Measurements from ENCODE around the gene PMEPA1. TPM values are rescaled to one million over a fixed set of nuclear protein-coding genes. Genes with fewer than 3 reads are reported as not detected.

PMEPA1 gene
- total and polyA plus RNA-seq, 10 of the 15 experiments (the other 5 are each of a cell fraction or from before 2014, with no cell fraction given) = 0.02 to 0.10 (median 0.04) TPM; not detected in 3

DNA sequence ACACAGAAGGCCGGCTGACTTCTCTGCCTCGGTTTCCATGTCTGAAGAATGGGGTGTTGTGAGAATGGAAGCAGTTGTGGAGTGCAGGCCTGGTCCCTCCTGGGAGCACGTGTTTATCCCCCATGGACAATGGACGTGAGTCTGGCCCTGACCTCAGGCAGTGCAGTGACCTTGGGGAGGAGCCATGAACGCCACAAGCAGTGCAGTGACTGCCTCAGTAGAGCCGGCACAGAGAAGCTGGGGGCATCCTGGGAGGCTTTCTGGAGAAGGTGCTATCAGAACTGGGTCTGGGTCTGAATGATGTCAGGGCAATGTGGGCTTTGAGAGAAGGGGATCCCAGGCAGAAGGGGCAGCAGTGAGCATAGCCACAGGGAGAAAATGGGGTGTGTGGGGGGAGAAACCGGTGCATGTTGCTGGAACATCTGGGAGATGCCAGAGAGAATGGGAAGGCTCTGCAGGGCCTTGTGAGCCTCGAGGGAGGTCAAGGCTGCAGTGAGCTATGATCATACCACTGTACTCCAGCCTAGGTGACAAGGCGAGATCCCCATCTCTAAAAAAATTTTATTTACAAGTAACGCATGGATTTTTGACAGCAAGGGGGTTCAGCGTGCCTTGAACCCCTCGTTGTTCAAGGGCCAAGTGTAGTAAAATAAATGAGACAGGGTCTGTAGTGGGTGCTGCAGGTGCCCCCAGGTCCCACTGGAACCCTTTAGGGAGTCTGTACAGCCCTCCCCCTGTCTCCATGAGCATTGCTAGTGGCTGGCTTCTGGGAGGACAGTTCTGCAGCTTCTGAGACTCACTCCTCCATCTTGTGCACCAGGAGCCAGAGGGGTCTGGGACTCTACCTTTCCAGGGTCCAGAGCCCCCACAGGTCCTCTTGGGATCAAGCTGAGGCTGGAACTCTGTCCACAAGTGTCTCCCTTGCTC lies 62.5 kb downstream of the PMEPA1 start:
- Histone ChIP-seq H2AFZ (ENCODE audit: control insufficient read depth, low read depth, low read length) (no peak overlapping the region), H3K9ac (ENCODE audit: control insufficient read depth, insufficient read depth, low read length) (no peak overlapping the region), H3K9me3 (replicated peaks; ENCODE audit: control insufficient read depth, insufficient read depth, low read length) (peaks cover 2% of the 10 kb centered on the region; the same call in 1 of the 3 replicates), H3K4me2 (ENCODE audit: control insufficient read depth, insufficient read depth) (no peak overlapping the region), H4K20me1 (ENCODE audit: control insufficient read depth, insufficient read depth) (no peaks in the 10 kb centered on the region; the same call in 1 of the 2 replicates), H3K79me2 (ENCODE audit: control insufficient read depth, insufficient read depth, low read length) (no peaks in the 10 kb centered on the region), H3K36me3 (ENCODE audit: control insufficient read depth in 2 of 2, insufficient read depth in 2 of 2, low read length in 1 of 2) (no peaks in the 10 kb centered on the region), H3K27ac (ENCODE audit: control insufficient read depth, insufficient read depth) (no peak overlapping the region), H3K4me3 (no peak overlapping the region), H3K27me3 (replicated peaks in 1 of 2; ENCODE audit: control insufficient read depth in 2 of 2, insufficient read depth in 2 of 2, low read length in 1 of 2) (no peaks in the 10 kb centered on the region), H3K4me1 (ENCODE audit: control insufficient read depth, insufficient read depth, low read length) (no peaks in the 10 kb centered on the region)
- ATAC-seq (no peak), FAIRE-seq (no peak), DNase-seq (ENCODE audit: low read depth, low spot score) (no peak)
- RAD21 ChIA-PET (ENCODE audit: unreplicated experiment) = interaction anchor here (1.3 kb wide), 1 partner anchor 53 kb away, joined by 3 read pairs; no protein-coding TSS in a partner anchor
- CTCF ChIA-PET = interaction anchor here (0.9 kb wide), 1 partner anchor 440 kb away, joined by 3 read pairs; no protein-coding TSS in a partner anchor
- 40% methylated on average over 12 of the region's 12 CpGs for WGBS (ENCODE audit: insufficient coverage, insufficient replicate concordance, low lambda C conversion rate, missing lambda C conversion rate)
- in situ Hi-C loops (cut with MboI) (no loop called here), intact Hi-C loops (cut with micrococcal nuclease; ENCODE audit: unreplicated experiment) (no loop called here)
- POLR2A ChIA-PET = interaction anchor here (0.6 kb wide), 1 partner anchor 542 kb away, joined by 3 read pairs; no protein-coding TSS in a partner anchor
- SMC1A ChIA-PET (ENCODE audit: uncharacterized antibody, unreplicated experiment) = no interaction called here
- no TSS peak for BruUV-seq (replicated peaks)
- TF ChIP-seq NRF1 (conservative IDR thresholded peaks at IDR 0.05; ENCODE audit: low read depth, low read length) = no peak
- no peak for TF ChIP-seq ZBED1 (IDR thresholded peaks at IDR 0.05; ENCODE audit: borderline replicate concordance)
- no peak for TF ChIP-seq SMC3 (IDR thresholded peaks at IDR 0.05; ENCODE audit: borderline replicate concordance, low read length)
- TF ChIP-seq SIX5 (IDR thresholded peaks at IDR 0.05; ENCODE audit: low read depth, low read length, severe bottlenecking) = no peak

DNA sequence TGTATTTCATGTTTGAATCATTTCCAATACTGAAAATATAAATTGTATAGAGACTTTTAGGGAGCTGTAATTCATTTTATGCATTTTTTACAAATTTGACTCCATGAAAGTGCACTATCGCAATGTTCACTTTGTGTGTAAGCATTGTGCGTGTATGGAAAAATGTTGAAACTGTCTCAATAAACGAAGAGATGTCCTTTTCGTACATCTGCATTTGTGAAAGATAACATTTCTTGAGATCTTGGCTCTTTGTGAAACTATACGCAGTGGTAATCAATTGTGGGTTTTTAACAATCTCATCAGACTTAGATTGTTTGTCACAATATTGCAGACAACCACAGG lies 70.9 kb downstream of the PMEPA1 start:
- H3K9me3 ChIP-seq (replicated peaks; ENCODE audit: control insufficient read depth, insufficient read depth, low read length) = no peaks in the 10 kb centered on the region; the same call in 2 of the 3 replicates
- H3K27me3 ChIP-seq (replicated peaks in 1 of 2; ENCODE audit: control insufficient read depth in 2 of 2, insufficient read depth in 2 of 2, low read length in 1 of 2) = peaks cover 0 to 3% of the 10 kb centered on the region in 2 experiments; a peak in 1 of 4 replicates
- ChIA-PET SMC1A (ENCODE audit: uncharacterized antibody, unreplicated experiment) (no interaction called here), RAD21 (ENCODE audit: unreplicated experiment) (no interaction called here), CTCF (no interaction called here), POLR2A (no interaction called here)
- no peak for ATAC-seq
- no peaks in the 10 kb centered on the region for H3K4me1 ChIP-seq (ENCODE audit: control insufficient read depth, insufficient read depth, low read length)
- WGBS (ENCODE audit: insufficient coverage, insufficient replicate concordance, low lambda C conversion rate, missing lambda C conversion rate) = 36% methylated on average over 5 of the region's 5 CpGs
- no TSS peak for BruUV-seq (replicated peaks)
- H2AFZ ChIP-seq (ENCODE audit: control insufficient read depth, low read depth, low read length) = no peak overlapping the region
- H4K20me1 ChIP-seq (ENCODE audit: control insufficient read depth, insufficient read depth) = no peaks in the 10 kb centered on the region
- H3K4me2 ChIP-seq (ENCODE audit: control insufficient read depth, insufficient read depth) = no peak overlapping the region
- intact Hi-C loops (cut with micrococcal nuclease; ENCODE audit: unreplicated experiment) (no loop called here), in situ Hi-C loops (cut with MboI) (no loop called here)
- no peaks in the 10 kb centered on the region for H3K36me3 ChIP-seq (ENCODE audit: control insufficient read depth in 2 of 2, insufficient read depth in 2 of 2, low read length in 1 of 2)
- no peak overlapping the region for H3K4me3 ChIP-seq
- FAIRE-seq = no peak
- DNase-seq (ENCODE audit: low read depth, low spot score) = no peak
- H3K79me2 ChIP-seq (ENCODE audit: control insufficient read depth, insufficient read depth, low read length) = no peaks in the 10 kb centered on the region
- no peak overlapping the region for H3K9ac ChIP-seq (ENCODE audit: control insufficient read depth, insufficient read depth, low read length)
- H3K27ac ChIP-seq (ENCODE audit: control insufficient read depth, insufficient read depth) = no peak overlapping the region
- no peak for TF ChIP-seq CHD1 (IDR thresholded peaks at IDR 0.05; ENCODE audit: low read depth, low read length)
- no peak for TF ChIP-seq NFYB (IDR thresholded peaks at IDR 0.05; ENCODE audit: insufficient read depth, low read depth, low read length)
- TF ChIP-seq ASH2L (IDR thresholded peaks at IDR 0.05; ENCODE audit: borderline replicate concordance, low read depth) = no peak
- no peak for TF ChIP-seq NFIC (IDR thresholded peaks at IDR 0.05; ENCODE audit: low read depth, low read length)
- no peak for TF ChIP-seq GABPA (IDR thresholded peaks at IDR 0.05; ENCODE audit: low read depth)
- TF ChIP-seq, protein P1, sequence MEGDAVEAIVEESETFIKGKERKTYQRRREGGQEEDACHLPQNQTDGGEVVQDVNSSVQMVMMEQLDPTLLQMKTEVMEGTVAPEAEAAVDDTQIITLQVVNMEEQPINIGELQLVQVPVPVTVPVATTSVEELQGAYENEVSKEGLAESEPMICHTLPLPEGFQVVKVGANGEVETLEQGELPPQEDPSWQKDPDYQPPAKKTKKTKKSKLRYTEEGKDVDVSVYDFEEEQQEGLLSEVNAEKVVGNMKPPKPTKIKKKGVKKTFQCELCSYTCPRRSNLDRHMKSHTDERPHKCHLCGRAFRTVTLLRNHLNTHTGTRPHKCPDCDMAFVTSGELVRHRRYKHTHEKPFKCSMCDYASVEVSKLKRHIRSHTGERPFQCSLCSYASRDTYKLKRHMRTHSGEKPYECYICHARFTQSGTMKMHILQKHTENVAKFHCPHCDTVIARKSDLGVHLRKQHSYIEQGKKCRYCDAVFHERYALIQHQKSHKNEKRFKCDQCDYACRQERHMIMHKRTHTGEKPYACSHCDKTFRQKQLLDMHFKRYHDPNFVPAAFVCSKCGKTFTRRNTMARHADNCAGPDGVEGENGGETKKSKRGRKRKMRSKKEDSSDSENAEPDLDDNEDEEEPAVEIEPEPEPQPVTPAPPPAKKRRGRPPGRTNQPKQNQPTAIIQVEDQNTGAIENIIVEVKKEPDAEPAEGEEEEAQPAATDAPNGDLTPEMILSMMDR (IDR thresholded peaks at IDR 0.05 in 2 of 3, conservative IDR thresholded peaks at IDR 0.05 in 1 of 3; ENCODE audit: control insufficient read depth in 2 of 3, extremely low read depth in 1 of 3, insufficient read depth in 1 of 3, low read depth in 3 of 3, low read length in 3 of 3) = no peak
- no peak for TF ChIP-seq CEBPB (IDR thresholded peaks at IDR 0.05; ENCODE audit: borderline replicate concordance in 1 of 2, low read depth in 2 of 2, low read length in 2 of 2)
